GM19324 (cell line): ENCODE results near the gene ZNF469.

ENCODE experiments used
- ATAC-seq: cut with Tn5 transposase; IDR thresholded peaks from one replicate; pipeline ENCODE4 v1.9.1; 2021; ENCODE audit warnings: mild to moderate bottlenecking, moderate library complexity; ENCODE audit not compliant: unreplicated experiment, low FRiP score

Gene ZNF469

DNA sequence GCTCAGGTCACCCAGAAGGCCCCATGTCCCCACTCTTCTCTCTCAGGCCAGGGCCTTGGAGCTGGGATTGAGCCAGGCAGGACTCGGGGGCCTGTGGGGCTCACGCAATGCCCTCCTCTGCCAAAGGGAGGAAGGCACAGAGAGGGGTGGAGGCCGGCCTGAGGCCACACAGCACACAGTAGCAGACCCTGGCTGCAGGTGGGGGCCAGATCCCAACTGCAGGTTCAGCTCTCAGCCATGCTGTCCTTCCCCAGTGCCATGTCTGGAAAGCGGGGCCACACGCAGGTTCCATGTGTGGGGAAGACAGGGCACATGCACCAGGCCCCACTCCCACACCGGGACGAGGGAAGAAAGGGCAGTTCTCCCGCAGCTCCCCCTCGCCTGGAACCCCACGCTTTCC, 37.0 kb downstream of the ZNF469 start:
- no peak for ATAC-seq

DNA sequence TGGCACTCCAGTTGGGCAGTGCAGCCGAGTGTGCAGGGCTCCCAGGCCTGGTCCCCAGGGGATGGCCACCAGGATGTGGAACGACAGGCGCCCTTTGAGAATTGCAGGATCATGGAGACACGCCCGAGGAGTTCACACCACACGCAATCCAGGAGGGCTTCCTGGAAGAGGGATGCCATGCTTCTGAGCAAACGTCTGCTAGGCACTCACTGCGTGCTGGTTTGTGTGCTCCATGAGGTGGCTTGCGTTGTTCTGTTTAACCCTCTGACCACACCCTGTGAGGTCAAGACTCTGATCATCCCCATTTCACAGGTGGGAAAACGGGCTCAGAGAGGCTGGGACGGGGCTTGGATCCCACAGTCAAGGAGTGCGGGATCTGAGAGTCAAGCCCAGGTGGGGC, 37.7 kb downstream of the ZNF469 start:
- no peak for ATAC-seq

DNA sequence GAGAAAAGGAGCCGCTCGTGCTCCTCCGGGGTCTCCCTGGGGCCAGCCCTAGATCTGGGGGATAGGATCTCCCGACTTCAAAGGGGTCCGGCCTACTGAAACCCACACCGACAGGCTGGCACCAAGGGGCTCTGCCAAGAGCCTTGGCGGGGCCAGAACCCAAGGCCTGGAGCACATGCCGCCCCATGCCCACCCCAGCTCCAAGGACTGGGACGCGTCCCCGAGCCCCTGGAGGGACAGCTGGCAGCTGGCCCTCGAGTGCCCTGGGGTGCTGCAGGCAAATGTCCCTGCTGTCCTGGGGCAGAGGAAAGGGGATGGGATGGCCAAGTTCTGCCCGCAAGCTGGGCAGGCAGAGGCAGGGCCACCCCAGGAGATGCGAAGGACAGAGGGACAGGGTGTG, 38.5 kb downstream of the ZNF469 start:
- no peak for ATAC-seq

DNA sequence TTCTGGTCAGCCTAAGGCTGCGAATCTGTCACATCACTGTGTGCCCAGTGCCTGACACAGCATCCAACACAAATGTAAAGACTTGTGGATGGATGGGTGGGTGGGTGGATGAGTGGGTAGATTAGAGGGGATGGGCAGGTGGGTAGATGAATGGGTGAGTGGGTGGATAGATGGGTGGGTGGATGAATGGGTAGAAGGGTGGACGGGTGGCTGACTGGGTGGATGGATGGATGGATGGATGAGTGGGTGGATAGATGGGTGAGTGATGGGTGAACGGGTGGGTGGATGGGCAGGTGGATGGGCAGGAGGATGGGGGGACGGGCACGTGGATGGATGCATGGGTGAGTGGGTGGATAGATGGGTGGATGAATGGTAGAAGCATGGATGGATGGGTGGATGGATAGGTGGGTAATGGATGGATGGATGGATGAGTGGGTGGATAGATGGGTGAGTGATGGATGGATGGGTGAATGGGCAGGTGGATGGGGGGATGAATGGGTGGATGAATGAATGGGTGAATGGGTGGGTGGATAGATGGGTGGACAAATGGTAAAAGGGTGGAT, 39.2 kb downstream of the ZNF469 start:
- no peak for ATAC-seq

DNA sequence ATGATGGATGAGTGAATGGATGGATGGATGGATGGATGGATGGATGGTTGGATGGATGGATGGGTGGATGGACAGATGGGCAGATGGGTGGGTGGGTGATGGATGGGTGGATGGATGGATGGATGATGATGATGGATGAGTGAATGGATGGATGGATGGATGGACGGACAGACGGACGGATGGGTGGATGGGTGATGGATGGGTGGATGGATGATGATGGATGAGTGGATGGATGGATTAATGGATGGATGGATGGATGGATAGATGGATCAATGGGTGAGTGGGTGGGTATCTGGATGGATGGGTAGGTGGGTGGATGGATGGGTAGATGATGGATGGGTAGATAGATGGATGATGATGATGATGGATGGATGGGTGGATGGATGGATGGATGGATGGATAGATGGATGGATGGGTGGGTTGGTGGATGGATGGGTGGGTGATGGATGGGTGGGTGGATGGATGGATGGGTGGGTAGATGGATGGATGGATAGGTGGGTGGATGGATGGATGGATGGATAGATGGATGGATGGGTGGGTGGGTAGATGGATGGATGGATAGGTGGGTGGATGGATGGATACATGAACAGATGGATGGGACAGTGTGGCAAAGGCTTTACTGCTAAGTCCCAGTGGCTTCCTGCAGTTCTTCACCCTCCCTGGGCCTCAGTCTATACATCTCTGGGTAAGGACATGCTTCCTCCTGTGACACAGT, 40.1 kb downstream of the ZNF469 start:
- no peak for ATAC-seq

DNA sequence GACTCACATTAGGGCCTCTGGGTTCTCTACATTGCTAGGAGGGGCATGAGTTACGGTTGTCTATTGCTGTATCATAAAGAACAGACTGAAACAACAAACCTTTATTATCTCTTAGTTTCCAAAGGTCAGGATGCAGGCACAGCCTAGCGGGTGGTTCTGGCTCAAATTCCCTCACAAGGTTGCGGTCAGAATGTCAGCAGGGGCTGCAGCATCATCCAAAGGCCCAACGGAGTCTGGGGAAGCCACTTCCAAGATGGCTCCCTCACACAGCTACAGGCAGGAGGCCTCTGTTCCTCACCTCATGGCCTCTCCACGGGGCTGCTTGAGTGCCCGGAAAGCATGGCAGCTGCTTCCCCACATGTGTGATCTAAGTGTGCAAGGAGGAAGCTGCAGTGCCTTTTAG, 40.7 kb downstream of the ZNF469 start:
- ATAC-seq: no peak

DNA sequence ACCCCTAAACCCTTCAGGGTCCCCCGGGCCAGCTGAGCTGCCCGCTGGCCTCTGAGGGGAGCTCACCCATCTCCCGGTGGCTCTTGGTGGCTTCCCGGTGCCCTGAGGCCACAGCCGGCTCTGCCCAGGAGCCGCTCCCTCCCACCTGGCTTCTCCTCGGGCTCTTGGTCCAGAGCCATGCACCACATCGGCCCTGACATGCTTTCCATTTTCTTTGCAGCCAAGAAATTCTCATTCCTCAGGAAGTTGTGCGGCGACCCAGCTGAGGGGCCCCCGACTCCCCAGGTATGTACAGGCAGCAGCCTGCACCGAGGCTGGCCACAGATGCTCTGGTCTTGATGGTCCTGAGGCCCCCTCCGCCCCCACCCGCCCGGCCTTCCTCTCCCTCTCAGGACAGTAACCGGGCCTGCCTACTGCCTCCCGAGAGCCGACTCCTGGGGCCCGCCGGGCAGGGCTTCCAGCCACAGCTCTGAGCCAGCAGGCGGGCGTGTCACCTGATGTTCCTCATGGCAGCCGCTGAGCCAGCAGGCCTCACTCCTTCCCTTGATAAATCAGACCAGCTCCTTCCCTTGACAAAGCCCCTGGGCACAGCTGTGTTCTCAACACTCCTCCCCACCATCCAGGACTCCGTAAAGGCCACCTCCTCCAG, 42.0 kb downstream of the ZNF469 start:
- ATAC-seq: no peak

DNA sequence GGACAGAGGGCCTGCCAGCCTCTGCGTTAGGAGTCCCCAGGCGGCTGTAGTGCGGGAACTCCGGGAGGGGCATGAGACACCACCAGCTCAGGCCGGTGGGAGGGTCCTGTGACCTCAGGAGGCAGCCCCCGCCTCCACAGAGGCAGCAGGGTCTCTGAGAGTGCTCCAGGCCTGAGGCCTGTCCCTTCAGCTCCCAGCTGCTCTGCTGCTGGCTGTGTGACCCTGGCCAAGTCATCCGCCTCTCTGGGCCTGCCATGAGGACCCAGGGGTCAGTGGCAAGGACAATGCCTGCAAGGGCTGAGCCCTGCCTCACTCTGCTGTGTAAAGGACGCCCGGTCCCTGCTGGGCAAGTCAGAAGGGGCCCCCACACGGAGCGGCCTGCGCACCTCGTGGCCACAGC, 43.3 kb downstream of the ZNF469 start:
- no peak for ATAC-seq

DNA sequence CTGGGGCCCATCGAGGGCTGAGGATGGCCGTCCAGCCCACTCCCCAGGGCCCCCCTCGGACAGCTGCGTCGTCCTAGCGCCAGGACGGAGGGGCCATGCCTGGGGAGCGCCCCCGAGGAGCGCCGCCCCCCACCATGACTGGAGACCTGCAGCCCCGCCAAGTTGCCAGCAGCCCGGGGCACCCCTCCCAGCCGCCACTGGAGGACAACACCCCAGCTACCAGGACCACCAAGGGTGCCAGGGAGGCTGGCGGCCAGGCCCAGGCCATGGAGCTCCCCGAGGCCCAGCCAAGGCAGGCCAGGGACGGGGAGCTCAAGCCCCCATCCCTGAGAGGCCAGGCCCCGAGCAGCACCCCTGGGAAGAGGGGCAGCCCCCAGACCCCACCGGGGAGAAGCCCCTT, 44.6 kb downstream of the ZNF469 start:
- ATAC-seq: no peak

DNA sequence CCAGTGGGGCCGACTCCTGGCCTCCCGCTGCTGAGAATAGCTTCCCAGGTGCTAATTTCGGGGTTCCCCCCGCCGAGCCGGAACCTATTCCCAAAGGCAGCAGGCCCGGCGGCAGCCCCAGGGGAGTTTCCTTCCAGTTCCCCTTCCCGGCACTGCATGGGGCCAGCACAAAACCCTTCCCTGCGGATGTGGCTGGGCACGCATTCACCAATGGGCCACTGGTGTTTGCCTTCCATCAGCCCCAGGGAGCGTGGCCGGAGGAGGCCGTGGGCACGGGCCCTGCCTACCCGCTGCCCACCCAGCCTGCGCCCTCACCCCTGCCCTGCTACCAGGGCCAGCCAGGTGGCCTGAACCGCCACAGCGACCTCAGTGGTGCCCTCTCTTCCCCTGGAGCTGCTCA, 45.4 kb downstream of the ZNF469 start:
- no peak for ATAC-seq

DNA sequence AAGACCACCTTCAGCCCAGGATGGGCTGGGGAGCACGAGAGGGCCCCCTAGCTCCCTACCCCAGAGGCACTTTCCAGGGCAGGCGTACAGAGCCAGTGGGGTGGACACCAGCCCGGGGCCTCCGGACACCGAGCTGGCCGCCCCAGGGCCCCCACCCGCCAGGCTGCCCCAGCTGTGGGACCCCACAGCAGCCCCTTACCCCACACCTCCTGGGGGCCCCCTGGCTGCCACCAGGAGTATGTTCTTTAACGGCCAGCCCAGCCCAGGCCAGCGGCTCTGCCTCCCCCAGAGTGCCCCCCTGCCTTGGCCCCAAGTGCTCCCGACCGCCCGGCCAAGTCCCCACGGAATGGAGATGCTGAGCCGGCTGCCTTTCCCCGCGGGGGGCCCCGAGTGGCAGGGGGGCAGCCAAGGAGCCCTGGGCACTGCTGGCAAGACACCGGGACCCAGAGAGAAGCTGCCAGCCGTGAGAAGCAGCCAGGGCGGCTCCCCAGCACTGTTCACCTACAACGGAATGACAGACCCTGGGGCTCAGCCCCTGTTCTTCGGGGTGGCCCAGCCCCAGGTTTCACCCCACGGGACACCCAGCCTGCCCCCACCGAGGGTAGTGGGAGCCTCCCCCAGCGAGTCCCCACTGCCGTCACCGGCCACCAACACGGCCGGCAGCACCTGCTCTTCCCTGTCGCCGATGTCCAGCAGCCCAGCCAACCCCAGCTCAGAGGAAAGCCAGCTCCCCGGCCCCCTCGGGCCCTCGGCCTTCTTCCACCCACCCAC, 46.0 kb downstream of the ZNF469 start:
- ATAC-seq: no peak

DNA sequence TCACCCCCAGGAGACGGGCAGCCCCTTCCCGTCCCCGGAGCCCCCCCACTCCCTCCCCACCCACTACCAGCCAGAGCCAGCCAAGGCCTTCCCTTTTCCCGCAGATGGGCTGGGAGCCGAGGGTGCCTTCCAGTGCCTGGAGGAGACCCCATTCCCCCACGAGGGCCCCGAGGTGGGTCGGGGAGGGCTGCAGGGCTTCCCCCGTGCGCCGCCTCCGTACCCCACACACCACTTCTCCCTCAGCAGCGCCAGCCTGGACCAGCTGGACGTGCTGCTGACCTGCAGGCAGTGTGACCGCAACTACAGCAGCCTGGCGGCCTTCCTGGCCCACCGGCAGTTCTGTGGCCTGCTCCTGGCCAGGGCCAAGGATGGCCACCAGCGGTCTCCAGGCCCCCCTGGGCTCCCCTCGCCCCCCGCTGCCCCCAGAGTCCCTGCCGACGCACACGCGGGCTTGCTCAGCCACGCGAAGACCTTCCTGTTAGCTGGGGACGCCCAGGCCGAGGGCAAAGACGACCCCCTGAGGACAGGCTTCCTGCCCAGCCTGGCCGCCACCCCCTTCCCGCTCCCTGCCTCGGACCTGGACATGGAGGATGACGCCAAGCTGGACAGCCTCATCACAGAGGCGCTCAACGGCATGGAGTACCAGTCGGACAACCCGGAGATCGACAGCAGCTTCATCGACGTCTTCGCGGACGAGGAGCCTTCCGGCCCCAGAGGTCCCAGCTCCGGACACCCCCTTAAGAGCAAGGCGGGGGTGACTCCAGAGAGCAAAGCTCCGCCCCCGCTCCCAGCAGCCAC, 46.8 kb downstream of the ZNF469 start:
- no peak for ATAC-seq

DNA sequence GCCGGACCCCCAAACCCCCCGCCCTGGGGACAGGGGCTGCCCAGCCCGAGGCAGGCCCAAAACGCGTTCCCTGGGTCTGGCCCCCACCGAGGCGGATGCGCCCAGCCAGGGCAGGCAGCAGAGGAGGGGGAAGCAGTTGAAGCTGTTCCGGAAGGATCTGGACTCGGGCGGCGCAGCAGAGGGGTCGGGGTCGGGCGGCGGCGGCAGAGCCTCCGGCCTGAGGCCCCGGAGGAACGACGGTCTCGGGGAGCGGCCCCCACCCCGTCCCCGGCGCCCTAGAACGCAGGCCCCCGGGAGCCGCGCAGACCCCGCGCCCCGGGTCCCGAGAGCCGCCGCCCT, 47.4 kb downstream of the ZNF469 start:
- ATAC-seq: no peak

DNA sequence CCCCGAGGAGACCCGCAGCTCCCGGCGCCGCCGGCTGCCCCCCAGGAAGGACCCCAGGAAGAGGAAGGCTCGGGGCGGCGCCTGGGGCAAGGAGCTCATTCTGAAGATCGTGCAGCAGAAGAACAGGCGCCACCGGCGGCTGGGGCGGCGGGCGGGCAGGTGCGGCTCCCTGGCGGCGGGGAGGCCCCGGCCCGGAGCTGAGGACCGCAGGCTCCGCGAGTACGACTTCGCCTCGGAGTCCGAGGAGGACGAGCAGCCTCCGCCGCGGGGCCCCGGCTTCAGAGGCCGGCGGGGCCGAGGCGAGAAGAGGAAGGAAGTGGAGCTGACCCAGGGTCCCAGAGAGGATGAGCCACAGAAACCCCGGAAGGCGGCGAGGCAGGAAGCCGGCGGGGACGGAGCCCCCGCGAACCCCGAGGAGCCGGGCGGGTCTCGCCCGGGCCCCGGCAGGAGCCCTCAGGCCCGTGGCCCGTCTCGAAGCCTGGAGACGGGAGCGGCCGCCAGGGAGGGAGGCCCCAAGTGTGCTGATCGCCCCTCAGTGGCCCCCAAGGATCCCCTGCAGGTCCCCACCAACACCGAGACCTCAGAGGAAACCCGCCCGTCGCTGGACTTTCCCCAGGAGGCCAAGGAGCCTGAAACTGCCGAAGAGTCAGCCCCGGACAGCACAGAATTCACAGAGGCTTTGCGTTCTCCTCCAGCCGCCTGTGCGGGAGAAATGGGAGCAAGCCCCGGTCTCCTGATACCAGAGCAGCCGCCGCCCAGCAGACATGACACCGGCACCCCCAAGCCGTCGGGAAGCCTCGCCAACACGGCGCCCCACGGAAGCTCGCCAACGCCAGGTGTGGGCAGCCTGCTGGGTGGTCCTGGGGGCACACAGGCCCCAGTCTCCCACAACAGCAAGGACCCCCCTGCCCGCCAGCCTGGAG, 48.0 kb downstream of the ZNF469 start:
- peak; percentile 40 for ATAC-seq

DNA sequence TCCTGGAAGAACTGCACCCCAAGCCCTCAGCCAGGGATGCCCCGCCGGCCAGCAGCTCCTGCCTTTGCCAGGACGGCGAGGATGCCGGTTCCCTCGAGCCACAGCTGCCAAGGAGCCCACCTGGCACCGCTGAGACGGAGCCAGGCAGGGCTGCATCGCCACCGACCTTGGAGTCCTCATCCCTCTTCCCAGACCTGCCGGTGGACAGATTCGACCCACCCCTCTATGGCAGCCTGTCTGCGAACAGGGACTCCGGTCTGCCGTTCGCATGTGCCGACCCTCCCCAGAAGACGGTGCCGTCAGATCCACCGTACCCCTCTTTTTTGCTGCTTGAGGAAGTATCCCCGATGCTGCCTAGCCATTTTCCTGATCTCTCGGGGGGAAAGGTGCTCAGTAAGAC, 48.9 kb downstream of the ZNF469 start:
- no peak for ATAC-seq

DNA sequence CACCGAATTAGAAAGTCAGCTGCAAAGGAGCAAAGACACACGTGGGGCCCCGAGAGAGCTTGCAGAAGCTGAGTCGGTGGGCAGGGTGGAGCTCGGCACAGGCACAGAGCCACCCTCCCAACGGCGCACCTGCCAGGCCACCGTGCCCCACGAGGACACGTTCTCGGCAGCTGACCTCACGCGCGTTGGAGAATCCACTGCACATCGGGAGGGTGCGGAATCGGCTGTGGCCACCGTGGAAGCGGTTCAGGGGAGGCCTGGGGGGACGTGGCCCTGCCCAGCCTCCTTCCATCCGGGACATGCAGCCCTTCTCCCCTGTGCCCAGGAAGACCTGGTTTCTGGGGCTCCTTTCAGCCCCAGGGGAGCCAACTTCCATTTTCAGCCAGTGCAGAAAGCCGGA, 49.4 kb downstream of the ZNF469 start:
- ATAC-seq: no peak
